NT2/D1 (cell line): ENCODE data around the gene SOCS3.
A peak's percentile ranks its signal among the peaks of the same experiment; 100 is the strongest.
"Not testable (repeated sequence)": the region's sequence is repeated elsewhere in the genome, so short reads cannot be mapped to it uniquely, and the experiment has no call there.

ENCODE experiments used
- DNase-seq: peaks from one replicate; pipeline ENCODE4 v3.0.0-alpha.2; 2011; ENCODE audit warnings: low read depth, low spot score
- H3K27me3 ChIP-seq: 2 replicates; pipeline ENCODE4 v1.6.0; 2011; ENCODE audit warnings: mild to moderate bottlenecking; ENCODE audit not compliant: insufficient read length, insufficient read depth
- H3K36me3 ChIP-seq: 2 replicates; pipeline ENCODE4 v1.6.1; 2011; ENCODE audit warnings: mild to moderate bottlenecking, low read length, mixed read lengths; ENCODE audit not compliant: insufficient read depth, insufficient read length
- H3K4me1 ChIP-seq: 2 replicates; pipeline ENCODE4 v1.5.1; 2011; ENCODE audit not compliant: insufficient read depth, insufficient read length
- H3K4me3 ChIP-seq: 2 replicates; pipeline ENCODE4 v1.5.1; 2011; ENCODE audit warnings: low read depth; ENCODE audit not compliant: insufficient read length
- H3K9ac ChIP-seq: 2 replicates; pipeline ENCODE4 v1.6.0; 2011; ENCODE audit warnings: low read depth; ENCODE audit not compliant: insufficient read length
- H3K9me3 ChIP-seq: 2 replicates; pipeline ENCODE4 v1.5.1; 2011; ENCODE audit warnings: mild to moderate bottlenecking, low read length; ENCODE audit not compliant: insufficient read depth
- SUZ12 ChIP-seq: IDR thresholded peaks from 2 replicates; pipeline ENCODE4 v1.6.1; 2011; ENCODE audit not compliant: insufficient read length, insufficient read depth; ENCODE audit errors: extremely low read depth
- YY1 ChIP-seq: IDR thresholded peaks from 2 replicates; pipeline ENCODE4 v1.6.1; 2011; ENCODE audit not compliant: insufficient read length, insufficient read depth
- ZNF274 ChIP-seq: IDR thresholded peaks from 2 replicates; pipeline ENCODE4 v1.6.1; 2011; ENCODE audit warnings: mild to moderate bottlenecking, low read depth, low read length

The SOCS3 gene

DNA sequence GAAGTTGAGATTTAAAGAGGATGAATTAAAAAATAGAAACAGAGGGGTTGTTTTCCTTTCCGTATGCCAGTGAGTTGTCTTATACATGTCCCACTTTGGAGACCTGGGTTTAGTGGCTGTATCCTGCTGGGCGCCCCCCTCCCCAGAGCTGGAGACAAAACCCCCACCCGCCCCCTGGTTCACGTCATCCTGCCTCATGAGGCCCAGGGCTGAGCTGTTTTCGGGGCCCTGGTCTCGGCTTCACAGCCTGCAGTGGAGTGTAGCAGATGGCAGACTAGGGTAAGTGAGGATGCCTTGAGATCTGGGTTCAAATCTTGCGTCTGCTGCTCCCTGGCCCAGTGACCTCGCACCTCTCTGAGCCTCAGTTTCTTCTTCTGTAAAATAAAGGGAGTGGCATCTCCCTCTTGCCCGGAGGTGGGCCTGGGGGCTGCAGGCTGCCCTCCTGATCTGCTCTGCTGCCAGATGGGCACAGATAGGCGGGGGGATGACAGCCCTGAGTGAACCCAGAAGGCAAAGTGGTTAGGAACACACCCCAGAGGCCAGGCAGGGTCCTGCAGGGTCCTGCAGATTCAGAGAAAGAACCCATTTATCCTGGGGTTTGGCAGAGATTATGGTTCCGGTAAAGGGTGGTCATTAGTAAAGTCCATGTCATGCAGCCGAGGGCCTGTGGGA is 45.1 kb downstream of the SOCS3 start:
- TF ChIP-seq YY1 (no peak), ZNF274 (no peak), SUZ12 (no peak)
- no peaks in the 10 kb centered on the region for H3K36me3 ChIP-seq
- DNase-seq, result no peak
- H3K27me3 ChIP-seq, result peaks cover 15% of the 10 kb centered on the region
- no peaks in the 10 kb centered on the region for H3K9me3 ChIP-seq
- H3K4me1 ChIP-seq, result peaks cover 29% of the 10 kb centered on the region
- no peak overlapping the region for H3K9ac ChIP-seq
- no peak overlapping the region for H3K4me3 ChIP-seq

DNA sequence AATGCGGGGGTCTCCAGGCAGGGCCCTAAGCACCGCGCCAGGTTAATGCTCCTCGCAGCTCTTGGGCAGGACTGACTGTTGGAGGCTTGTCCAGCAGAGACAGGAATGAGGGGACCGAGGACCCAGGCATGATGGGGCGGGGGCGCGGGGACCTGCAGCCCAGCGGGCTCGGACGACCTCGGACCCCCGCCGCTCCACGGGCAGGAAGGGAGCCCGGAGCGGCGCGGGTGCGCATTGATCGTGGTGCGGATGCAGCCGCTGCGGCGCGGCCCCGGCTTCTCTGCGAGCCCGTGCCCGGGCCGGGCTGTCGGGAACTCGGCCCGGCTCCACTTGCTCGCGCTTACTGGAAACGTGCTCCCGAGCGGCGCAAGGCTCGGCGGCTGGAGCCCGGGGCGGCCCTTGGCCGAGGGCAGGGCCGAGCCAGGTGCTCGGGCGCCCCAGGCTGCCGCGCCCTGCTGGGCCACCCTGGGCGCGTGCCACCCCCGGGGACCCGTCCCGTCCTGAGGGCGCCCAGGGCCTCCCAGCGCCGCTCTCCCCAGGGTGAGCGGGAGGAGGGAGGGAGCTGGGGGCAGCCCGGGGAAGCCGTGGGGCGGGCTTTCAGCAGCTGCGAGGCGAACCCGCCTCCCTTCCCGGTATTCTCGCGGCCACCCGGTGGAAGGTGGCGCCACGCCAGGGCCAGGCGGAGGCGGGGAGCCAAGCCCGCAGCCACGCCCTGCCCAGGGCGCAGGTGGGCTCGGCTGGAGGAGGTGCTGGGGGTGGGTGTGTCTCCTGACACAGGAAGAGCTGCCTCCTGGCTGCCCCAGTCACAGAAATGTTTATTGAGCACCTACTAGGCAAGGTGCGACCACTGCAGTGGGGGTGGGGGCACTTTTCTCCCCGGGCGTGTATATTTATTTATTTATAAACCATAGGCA is 45.9 kb downstream of the SOCS3 start:
- Histone ChIP-seq H3K9ac (peak overlapping the region; percentile 87), H3K9me3 (no peaks in the 10 kb centered on the region), H3K4me3 (peak overlapping the region; percentile 63), H3K36me3 (no peaks in the 10 kb centered on the region), H3K27me3 (peaks cover 15% of the 10 kb centered on the region), H3K4me1 (peaks cover 32% of the 10 kb centered on the region)
- DNase-seq, result peak; percentile 49
- TF ChIP-seq SUZ12, result no peak

GRCh38 chr17:78309659-78310255 is 50.1 kb downstream of the SOCS3 start:
- not testable (repeated sequence) for H3K36me3 ChIP-seq, H3K4me3 ChIP-seq, H3K9ac ChIP-seq, DNase-seq
- Histone ChIP-seq H3K27me3 (peaks cover 15% of the 10 kb centered on the region), H3K4me1 (peaks cover 10% of the 10 kb centered on the region), H3K9me3 (peaks cover 19% of the 10 kb centered on the region; the same call in 1 of the 2 replicates)

DNA sequence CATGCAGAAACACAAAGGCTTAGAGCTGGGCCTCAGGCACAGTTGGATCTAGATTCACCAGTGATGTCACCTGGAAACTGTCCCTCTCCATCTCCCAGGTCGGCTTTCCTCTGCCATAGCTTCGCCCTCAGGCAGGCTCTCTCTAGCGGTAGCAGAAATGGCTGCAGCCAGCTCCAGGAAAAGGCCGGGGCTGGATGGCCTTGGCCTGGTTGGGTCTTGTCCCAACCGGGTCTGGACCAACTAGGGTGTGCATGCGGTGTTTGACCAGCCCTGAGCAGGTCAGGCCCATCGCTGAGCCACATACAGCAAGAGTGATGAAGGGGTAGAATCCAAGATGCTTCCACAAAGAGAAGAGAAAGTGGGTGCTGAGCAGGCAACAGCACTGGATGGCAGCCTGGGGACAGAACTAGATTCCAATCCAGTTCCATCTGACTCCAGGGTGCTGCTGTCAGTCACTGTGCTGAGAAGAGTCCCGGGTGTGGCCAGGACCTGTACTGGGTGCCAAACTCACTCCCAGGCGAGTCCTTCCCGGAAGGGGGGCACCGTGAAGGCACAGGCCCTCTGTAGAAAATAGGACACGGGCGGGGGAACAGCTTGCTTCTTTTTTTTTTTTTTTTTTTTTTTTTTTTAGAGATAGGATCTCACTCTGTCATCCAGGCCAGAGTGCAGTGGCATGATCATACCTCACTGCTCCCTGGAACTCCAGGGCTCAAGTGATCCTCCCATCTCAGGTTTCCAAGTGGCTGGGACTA is 51.8 kb downstream of the SOCS3 start:
- H3K9ac ChIP-seq, result no peak overlapping the region
- H3K4me1 ChIP-seq, result peaks cover 12% of the 10 kb centered on the region
- H3K4me3 ChIP-seq, result no peak overlapping the region
- DNase-seq, result no peak
- TF ChIP-seq YY1 (no peak), ZNF274 (no peak), SUZ12 (no peak)
- peaks cover 5% of the 10 kb centered on the region for H3K27me3 ChIP-seq
- H3K36me3 ChIP-seq, result no peaks in the 10 kb centered on the region
- H3K9me3 ChIP-seq, result peaks cover 19% of the 10 kb centered on the region; the same call in 1 of the 2 replicates

DNA sequence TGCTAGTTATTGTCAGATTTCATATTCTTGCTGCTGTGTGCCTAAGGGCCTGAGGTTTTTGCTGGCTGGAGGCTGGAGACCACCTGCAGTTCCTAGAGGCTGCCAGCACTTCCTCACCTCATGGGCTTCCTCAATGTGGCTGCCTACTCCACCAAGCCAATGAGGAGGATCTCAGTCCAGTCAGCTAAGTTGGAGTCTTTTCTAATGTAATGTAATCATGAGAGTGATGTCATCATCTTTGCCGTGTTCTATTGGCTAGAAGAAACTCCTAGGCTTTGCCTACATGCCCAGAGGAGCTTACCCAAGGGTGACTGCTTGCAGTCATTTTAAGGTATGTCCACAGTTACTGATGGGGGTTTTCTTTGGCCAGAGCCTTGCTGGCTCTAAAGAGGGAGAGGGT is 53.0 kb downstream of the SOCS3 start:
- no peak for TF ChIP-seq SUZ12
- TF ChIP-seq ZNF274, result no peak
- TF ChIP-seq YY1, result no peak
- Histone ChIP-seq H3K9ac (no peak overlapping the region), H3K9me3 (peaks cover 19% of the 10 kb centered on the region; the same call in 1 of the 2 replicates)

More for the DNA sequence above, 53.0 kb downstream of the SOCS3 start:
- no peaks in the 10 kb centered on the region for H3K27me3 ChIP-seq
- no peak overlapping the region for H3K4me3 ChIP-seq
- no peak for DNase-seq
- no peaks in the 10 kb centered on the region for H3K36me3 ChIP-seq
- peaks cover 12% of the 10 kb centered on the region for H3K4me1 ChIP-seq
